K562 (cell line): ENCODE results near the gene CNKSR1.

Experiments used
- CCAR2 ChIP-seq: fragments of 200-400 bp; formaldehyde crosslinking; IDR thresholded peaks from 2 replicates; pipeline ENCODE4 v1.6.1; 2017; ENCODE audit warnings: mild to moderate bottlenecking, low read depth, low read length
- CTCF ChIP-seq, 3 experiments: IDR thresholded peaks in 2 of 3; conservative IDR thresholded peaks in 1 of 3; 2 replicates each; pipeline ENCODE4 v1.5.1; 2011 to 2012; ENCODE audit warnings: low read length in 3 of 3, mild to moderate bottlenecking in 3 of 3, control low read depth in 2 of 3, improper control_type of control experiment in 1 of 3, inconsistent platforms in 1 of 3, low read depth in 1 of 3, mixed read lengths in 1 of 3, moderate library complexity in 1 of 3; ENCODE audit not compliant: insufficient read depth in 2 of 3
- EZH2 ChIP-seq: IDR thresholded peaks from 2 replicates; pipeline ENCODE4 v1.6.1; 2012; ENCODE audit warnings: low read depth, mild to moderate bottlenecking, inconsistent platforms, low read length, borderline replicate concordance
- KDM1A ChIP-seq, 2 experiments: fragments of 450-650 bp; IDR thresholded peaks; 2 replicates each; pipeline ENCODE4 v1.6.1; 2016; ENCODE audit warnings: mild to moderate bottlenecking in 2 of 2
- KLF10 ChIP-seq: fragments of 250-450 bp; sonication (Bioruptor Pico); IDR thresholded peaks from 2 replicates; pipeline ENCODE4 v1.6.1; 2021; ENCODE audit warnings: matching md5 sums
- MLLT1 ChIP-seq, 2 experiments: fragments of 450-650 bp; IDR thresholded peaks; 2 replicates each; pipeline ENCODE4 v1.6.1; 2016
- SP1 ChIP-seq: sonication (generic); formaldehyde crosslinking; IDR thresholded peaks from 2 replicates; pipeline ENCODE4 v1.8.1; 2022; ENCODE audit warnings: mild to moderate bottlenecking, missing genetic modification reagents
- TEAD4 ChIP-seq, 2 experiments: sonication (generic) in 1 of 2; formaldehyde crosslinking in 1 of 2; IDR thresholded peaks; 2 replicates each; pipeline versions ENCODE4 v1.6.1 to v1.8.0; 2012 to 2022; ENCODE audit warnings: borderline replicate concordance in 1 of 2, inconsistent platforms in 1 of 2, low read length in 1 of 2, mild to moderate bottlenecking in 1 of 2, missing genetic modification reagents in 1 of 2
- TFAP4 ChIP-seq: sonication (generic); formaldehyde crosslinking; IDR thresholded peaks from 2 replicates; pipeline ENCODE4 v1.8.0; 2022; ENCODE audit warnings: missing genetic modification reagents, mild to moderate bottlenecking, moderate library complexity, borderline replicate concordance

GRCh38 chr1:26168410-26169197, 8.7 kb upstream of the CNKSR1 start, which contains the start of gene C1orf232:
- TF ChIP-seq EZH2 (no peak), TEAD4 (IDR thresholded peaks at IDR 0.05; ENCODE audit: low read length) (no peak), TEAD4 (CRISPR knock-in tag; IDR thresholded peaks at IDR 0.05; ENCODE audit: borderline replicate concordance) (no peak), SP1 (CRISPR knock-in tag) (no peak), KDM1A (IDR thresholded peaks at IDR 0.05) (no peak), MLLT1 (IDR thresholded peaks at IDR 0.05) (no peak), CTCF (IDR thresholded peaks at IDR 0.05 in 2 of 3, conservative IDR thresholded peaks at IDR 0.05 in 1 of 3; ENCODE audit: insufficient read depth in 2 of 3, low read depth in 1 of 3, low read length in 3 of 3) (no peak), CCAR2 (no peak), KLF10 (CRISPR knock-in tag) (no peak), TFAP4 (CRISPR knock-in tag) (no peak)
